Thyroid gland (tissue), 4 donors: ENCODE measurements around the gene SLC50A1.

Experiments
- POLR2A ChIP-seq, 2 donors: fragments of 450-650 bp; IDR thresholded peaks; one replicate each; pipeline ENCODE4 v1.6.1; 2017; ENCODE audit warnings: antibody characterized with exemption in 2 of 2, mild to moderate bottlenecking in 2 of 2, moderate library complexity in 1 of 2
- TF ChIP-seq, protein P1 (sequence below), 6 experiments: fragments of 200-600 bp in 3 of 6; fragments of 450-650 bp in 3 of 6; sonication (generic) in 3 of 6; IDR thresholded peaks; one replicate each; pipeline ENCODE4 v1.5.1; 2016 to 2019; ENCODE audit warnings: antibody characterized with exemption in 6 of 6, mild to moderate bottlenecking in 2 of 6, inconsistent platforms in 1 of 6, moderate library complexity in 1 of 6

- TF ChIP-seq POLR2A (IDR thresholded peaks at IDR 0.05), result no peak
- TF ChIP-seq, protein P1, sequence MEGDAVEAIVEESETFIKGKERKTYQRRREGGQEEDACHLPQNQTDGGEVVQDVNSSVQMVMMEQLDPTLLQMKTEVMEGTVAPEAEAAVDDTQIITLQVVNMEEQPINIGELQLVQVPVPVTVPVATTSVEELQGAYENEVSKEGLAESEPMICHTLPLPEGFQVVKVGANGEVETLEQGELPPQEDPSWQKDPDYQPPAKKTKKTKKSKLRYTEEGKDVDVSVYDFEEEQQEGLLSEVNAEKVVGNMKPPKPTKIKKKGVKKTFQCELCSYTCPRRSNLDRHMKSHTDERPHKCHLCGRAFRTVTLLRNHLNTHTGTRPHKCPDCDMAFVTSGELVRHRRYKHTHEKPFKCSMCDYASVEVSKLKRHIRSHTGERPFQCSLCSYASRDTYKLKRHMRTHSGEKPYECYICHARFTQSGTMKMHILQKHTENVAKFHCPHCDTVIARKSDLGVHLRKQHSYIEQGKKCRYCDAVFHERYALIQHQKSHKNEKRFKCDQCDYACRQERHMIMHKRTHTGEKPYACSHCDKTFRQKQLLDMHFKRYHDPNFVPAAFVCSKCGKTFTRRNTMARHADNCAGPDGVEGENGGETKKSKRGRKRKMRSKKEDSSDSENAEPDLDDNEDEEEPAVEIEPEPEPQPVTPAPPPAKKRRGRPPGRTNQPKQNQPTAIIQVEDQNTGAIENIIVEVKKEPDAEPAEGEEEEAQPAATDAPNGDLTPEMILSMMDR (IDR thresholded peaks at IDR 0.05), result no peak
These were observed 49.5 kb downstream of the SLC50A1 start for GRCh38 chr1:155184835-155185782.
